BE2C (cell line): Measurements from ENCODE around the gene RNF214.

Source experiments
- DNase-seq: peaks from one replicate; pipeline ENCODE4 v3.0.0-alpha.2; 2020
- H3K27me3 ChIP-seq: fragments of 250-450 bp; sonication (Bioruptor Pico); 2 replicates; pipeline ENCODE4 v1.5.1; 2020; ENCODE audit warnings: mild to moderate bottlenecking
- H3K36me3 ChIP-seq: fragments of 250-450 bp; sonication (Bioruptor Pico); 2 replicates; pipeline ENCODE4 v1.5.1; 2020; ENCODE audit warnings: mild to moderate bottlenecking
- H3K4me1 ChIP-seq: fragments of 250-450 bp; sonication (Bioruptor Pico); 2 replicates; pipeline ENCODE4 v1.5.1; 2020
- H3K4me3 ChIP-seq: 2 replicates; pipeline ENCODE4 v1.5.1; 2011; ENCODE audit warnings: low read depth, low read length
- H3K9me3 ChIP-seq: fragments of 250-450 bp; sonication (Bioruptor Pico); 2 replicates; pipeline ENCODE4 v1.5.1; 2020
- CTCF ChIP-seq: IDR thresholded peaks from 2 replicates; pipeline ENCODE4 v1.5.1; 2012; ENCODE audit warnings: mild to moderate bottlenecking, low read depth, low read length

RNF214 gene

GRCh38 chr11:117219455-117219854 is 13.0 kb upstream of the RNF214 start:
- no peaks in the 10 kb centered on the region for H3K27me3 ChIP-seq
- no peak for DNase-seq
- H3K36me3 ChIP-seq, result peaks cover 57% of the 10 kb centered on the region
- no peaks in the 10 kb centered on the region for H3K9me3 ChIP-seq
- no peak overlapping the region for H3K4me3 ChIP-seq
- no peaks in the 10 kb centered on the region for H3K4me1 ChIP-seq
- TF ChIP-seq CTCF, result no peak

- Histone ChIP-seq H3K4me3 (no peak overlapping the region), H3K4me1 (no peaks in the 10 kb centered on the region), H3K36me3 (peaks cover 53% of the 10 kb centered on the region), H3K27me3 (no peaks in the 10 kb centered on the region), H3K9me3 (no peaks in the 10 kb centered on the region)
- TF ChIP-seq CTCF, result no peak
- no peak for DNase-seq
These were observed 12.5 kb upstream of the RNF214 start for GRCh38 chr11:117219995-117220394.

GRCh38 chr11:117220568-117220967 is 11.9 kb upstream of the RNF214 start:
- H3K4me1 ChIP-seq, result no peaks in the 10 kb centered on the region
- H3K36me3 ChIP-seq, result peaks cover 57% of the 10 kb centered on the region
- DNase-seq, result no peak
- no peak overlapping the region for H3K4me3 ChIP-seq
- no peak for TF ChIP-seq CTCF
- no peaks in the 10 kb centered on the region for H3K27me3 ChIP-seq
- H3K9me3 ChIP-seq, result no peaks in the 10 kb centered on the region

GRCh38 chr11:117220999-117221774 is 11.3 kb upstream of the RNF214 start:
- no peak for DNase-seq
- peaks cover 55% of the 10 kb centered on the region for H3K36me3 ChIP-seq
- H3K4me3 ChIP-seq, result no peak overlapping the region

GRCh38 chr11:117221775-117222517 is 10.5 kb upstream of the RNF214 start:
- Histone ChIP-seq H3K9me3 (no peaks in the 10 kb centered on the region), H3K4me1 (no peaks in the 10 kb centered on the region), H3K27me3 (no peaks in the 10 kb centered on the region), H3K4me3 (no peak overlapping the region), H3K36me3 (peaks cover 58% of the 10 kb centered on the region)
- no peak for TF ChIP-seq CTCF
- no peak for DNase-seq

More at GRCh38 chr11:117220999-117221774, 11.3 kb upstream of the RNF214 start:
- H3K27me3 ChIP-seq, result no peaks in the 10 kb centered on the region
- no peak for TF ChIP-seq CTCF
- H3K4me1 ChIP-seq, result no peaks in the 10 kb centered on the region
- no peaks in the 10 kb centered on the region for H3K9me3 ChIP-seq
